GM12878 (cell line): ENCODE data around the gene RACGAP1. TPM values are rescaled to one million over a fixed set of nuclear protein-coding genes. Genes with fewer than 3 reads are reported as not detected.

Experiments used
- ATAC-seq: fragments of 200-7000 bp; cut with Tn5 transposase; 3 replicates; pipeline ENCODE4 v1.9.1; 2020; ENCODE audit warnings: mild to moderate bottlenecking, moderate library complexity
- BruUV-seq: library from RNA; stranded (reverse); fragments of 400-500 nt; replicated peaks from 2 replicates; lab custom pipeline; 2021; lab: Mats Ljungman, UMichigan
- CTCF ChIA-PET: fragments of 300-600 bp; sonication (Branson Sonifier 250); formaldehyde crosslinking; extraction: SDS; loops from one replicate; lab custom pipeline; 2021; ENCODE audit warnings: inconsistent platforms; lab: Yijun Ruan, JAX
- POLR2A ChIA-PET: fragments of 350-600 bp; formaldehyde crosslinking; extraction: SDS; loops from one replicate; lab custom pipeline; 2021; ENCODE audit warnings: inconsistent platforms; lab: Charles Lee
- RAD21 ChIA-PET: fragments of 300-600 bp; sonication (Branson Sonifier 250); formaldehyde crosslinking; loops from one replicate; lab custom pipeline; 2023; ENCODE audit warnings: antibody characterized with exemption; ENCODE audit not compliant: unreplicated experiment; lab: Charles Lee
- SMC1A ChIA-PET: fragments of 300-600 bp; sonication (Branson Sonifier 250); formaldehyde crosslinking; loops from one replicate; lab custom pipeline; 2023; ENCODE audit not compliant: unreplicated experiment, uncharacterized antibody; lab: Charles Lee
- DNase-seq: peaks from one replicate; pipeline ENCODE4 v3.0.0-alpha.2; 2011; ENCODE audit warnings: low read depth, low spot score
- FAIRE-seq: peaks from 3 replicates; lab custom pipeline; 2011; peaks lifted over from hg19 to GRCh38; lab: Jason Lieb, UNC
- H2AFZ ChIP-seq: 2 replicates; pipeline ENCODE4 v1.6.0; 2011; ENCODE audit warnings: low read depth, low read length, control low read depth; ENCODE audit not compliant: control insufficient read depth
- H3K27ac ChIP-seq: 2 replicates; pipeline ENCODE4 v1.5.1; 2011; ENCODE audit warnings: control low read depth; ENCODE audit not compliant: control insufficient read depth, insufficient read depth
- H3K27me3 ChIP-seq, 2 experiments: replicated peaks in 1 of 2; 2 replicates each; pipeline versions ENCODE4 v1.6.0 to v1.6.1; 2011; ENCODE audit warnings: low read length in 1 of 2; ENCODE audit not compliant: control insufficient read depth in 2 of 2, insufficient read depth in 2 of 2
- H3K36me3 ChIP-seq, 2 experiments: 2 replicates each; pipeline ENCODE4 v1.5.1; 2011; ENCODE audit warnings: low read length in 1 of 2; ENCODE audit not compliant: control insufficient read depth in 2 of 2, insufficient read depth in 2 of 2
- H3K4me1 ChIP-seq: 2 replicates; pipeline ENCODE4 v1.6.1; 2011; ENCODE audit warnings: mild to moderate bottlenecking, low read length, moderate library complexity, mixed read lengths; ENCODE audit not compliant: control insufficient read depth, insufficient read depth
- H3K4me2 ChIP-seq: 2 replicates; pipeline ENCODE4 v1.6.0; 2011; ENCODE audit warnings: control low read depth; ENCODE audit not compliant: control insufficient read depth, insufficient read depth
- H3K4me3 ChIP-seq: fragments of 200-600 bp; sonication (generic); 2 replicates; pipeline ENCODE4 v1.5.1; 2016
- H3K79me2 ChIP-seq: 2 replicates; pipeline ENCODE4 v1.6.0; 2011; ENCODE audit warnings: low read length; ENCODE audit not compliant: control insufficient read depth, insufficient read depth
- H3K9ac ChIP-seq: 2 replicates; pipeline ENCODE4 v1.8.0; 2011; ENCODE audit warnings: low read length, control low read depth, mixed read lengths; ENCODE audit not compliant: control insufficient read depth, insufficient read depth
- H3K9me3 ChIP-seq: replicated peaks from 3 replicates; pipeline ENCODE4 v1.5.1; 2011; ENCODE audit warnings: mild to moderate bottlenecking, low read length; ENCODE audit not compliant: control insufficient read depth, insufficient read depth
- H4K20me1 ChIP-seq: 2 replicates; pipeline ENCODE4 v1.6.0; 2011; ENCODE audit not compliant: control insufficient read depth, insufficient read depth
- E2F8 ChIP-seq: fragments of 450-650 bp; IDR thresholded peaks from 2 replicates; pipeline ENCODE4 v1.6.1; 2018; ENCODE audit warnings: mild to moderate bottlenecking, low read depth, moderate library complexity; ENCODE audit not compliant: partially characterized antibody
- PAX5 ChIP-seq: IDR thresholded peaks from 2 replicates; pipeline ENCODE4 v1.6.1; 2011; ENCODE audit warnings: low read depth, low read length, borderline replicate concordance
- WGBS: methylation state at CpG from one replicate; pipeline ENCODE4 v1.1.6; 2016; ENCODE audit warnings: low lambda C conversion rate; ENCODE audit not compliant: insufficient replicate concordance, insufficient coverage; ENCODE audit errors: missing lambda C conversion rate; 5-methylcytosine and 5-hydroxymethylcytosine counted together
- in situ Hi-C: fragments of 300-500 bp; cut with MboI; formaldehyde crosslinking; loops from 9 replicates; pipeline ENCODE4 v1.14.3; 2018; ENCODE audit warnings: mixed read lengths
- intact Hi-C: fragments of 100-400 bp; cut with micrococcal nuclease; formaldehyde crosslinking; loops from one replicate; pipeline ENCODE4 v1.14.2; 2022; ENCODE audit not compliant: unreplicated experiment
- polyA plus RNA-seq, 11 experiments: library from polyadenylated mRNA; depleted of rRNA in 4 of 11; unstranded in 6 of 11; stranded (reverse) in 5 of 11; fragments of >200 nt; fragmentation: Nextera tagmentation in 4 of 11; fragmentation: Illumina TruSeq in 1 of 11; extraction: Ambion mirVana in 4 of 11; extraction: Trizol in 1 of 11; gene quantifications; 1 replicate in 1 of 11; 2 replicates in 10 of 11; pipeline versions ENCODE4 v1.2.1 to v1.2.3, GENCODE V29; 2011 to 2016; ENCODE audit warnings: inconsistent platforms in 2 of 11, missing spikeins in 2 of 11, low read depth in 1 of 11
- total RNA-seq, 4 experiments: library from RNA; depleted of rRNA in 3 of 4; stranded (reverse); fragments of >200 nt in 3 of 4; fragmentation: Illumina TruSeq in 1 of 4; extraction: Trizol in 1 of 4; gene quantifications; 2 replicates each; pipeline versions ENCODE4 v1.2.1 to v1.2.3, GENCODE V29; 2013 to 2021

The RACGAP1 gene
- total and polyA plus RNA-seq, 10 of the 15 experiments (the other 5 are each of a cell fraction or from before 2014, with no cell fraction given) = 32.4 to 87.9 (median 76.2) TPM

DNA sequence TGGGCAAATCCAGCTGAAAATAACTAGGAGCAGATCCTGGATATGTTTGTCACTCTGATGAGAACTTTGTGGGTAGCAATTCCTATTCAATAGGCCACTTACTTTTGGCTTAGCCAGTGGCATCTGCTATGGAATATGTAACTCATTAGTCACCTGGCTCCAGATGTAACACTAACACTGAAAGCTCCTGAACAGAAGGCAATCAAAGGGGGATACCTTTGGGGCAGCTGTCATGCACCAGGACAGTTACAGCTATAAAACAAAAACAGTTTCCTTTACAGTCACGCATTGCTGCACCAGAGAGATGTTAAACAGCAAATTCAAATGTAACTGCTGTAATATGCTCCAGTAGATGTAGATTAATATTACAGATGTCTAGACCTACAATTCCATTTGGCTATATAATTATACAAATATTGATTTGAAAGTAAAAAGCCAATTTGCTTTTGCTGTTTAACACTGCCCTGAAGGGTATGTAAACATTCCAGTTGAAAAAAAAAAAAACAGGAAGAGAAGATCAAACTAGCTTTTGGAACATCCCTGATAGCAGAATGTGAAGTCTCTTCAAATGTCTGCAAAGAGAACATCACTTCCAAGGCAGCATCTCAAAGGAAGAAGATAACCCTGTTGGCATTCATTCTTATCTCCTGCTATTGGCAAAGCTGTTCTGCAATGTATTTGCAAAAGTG lies 18.4 kb downstream of the RACGAP1 start:
- Histone ChIP-seq H3K27ac (no peak overlapping the region), H3K27me3 (no peaks in the 10 kb centered on the region), H3K9me3 (no peaks in the 10 kb centered on the region), H3K4me1 (peaks cover 10% of the 10 kb centered on the region; the same call in 1 of the 2 replicates), H3K4me3 (no peak overlapping the region), H3K36me3 (peaks cover 4 to 24% of the 10 kb centered on the region in 2 experiments; a peak in 3 of 4 replicates), H2AFZ (no peak overlapping the region; the same call in 1 of the 2 replicates), H3K9ac (no peak overlapping the region), H4K20me1 (no peaks in the 10 kb centered on the region), H3K4me2 (peak overlapping the region; percentile 55; the same call in 1 of the 2 replicates), H3K79me2 (peaks cover 10% of the 10 kb centered on the region)
- SMC1A ChIA-PET = interaction anchor here (0.6 to 2.1 kb wide), 7 partner anchors 9 to 1060 kb away, joined by 3 to 6 read pairs (median 3); no protein-coding TSS in a partner anchor
- WGBS = 0% methylated on average over 1 of the region's 1 CpG
- FAIRE-seq (no peak), ATAC-seq (no peak), DNase-seq (no peak)
- intact Hi-C loops (no loop called here), in situ Hi-C loops (no loop called here)
- TF ChIP-seq PAX5 = peak; percentile 89
- TF ChIP-seq E2F8 = no peak
- CTCF ChIA-PET = interaction anchor here (0.6 to 2.7 kb wide), 9 partner anchors 11 to 762 kb away, joined by 3 to 11 read pairs (median 7); no protein-coding TSS in a partner anchor
- BruUV-seq = TSS peak; percentile 8
- POLR2A ChIA-PET = interaction anchor here (0.7 kb wide), 1 partner anchor 11 kb away, joined by 3 read pairs; no protein-coding TSS in a partner anchor
- RAD21 ChIA-PET = no interaction called here
